Measurements from ENCODE around the gene CENPP.
A peak's percentile ranks its signal among the peaks of the same experiment; 100 is the strongest.

Gene CENPP

DNA sequence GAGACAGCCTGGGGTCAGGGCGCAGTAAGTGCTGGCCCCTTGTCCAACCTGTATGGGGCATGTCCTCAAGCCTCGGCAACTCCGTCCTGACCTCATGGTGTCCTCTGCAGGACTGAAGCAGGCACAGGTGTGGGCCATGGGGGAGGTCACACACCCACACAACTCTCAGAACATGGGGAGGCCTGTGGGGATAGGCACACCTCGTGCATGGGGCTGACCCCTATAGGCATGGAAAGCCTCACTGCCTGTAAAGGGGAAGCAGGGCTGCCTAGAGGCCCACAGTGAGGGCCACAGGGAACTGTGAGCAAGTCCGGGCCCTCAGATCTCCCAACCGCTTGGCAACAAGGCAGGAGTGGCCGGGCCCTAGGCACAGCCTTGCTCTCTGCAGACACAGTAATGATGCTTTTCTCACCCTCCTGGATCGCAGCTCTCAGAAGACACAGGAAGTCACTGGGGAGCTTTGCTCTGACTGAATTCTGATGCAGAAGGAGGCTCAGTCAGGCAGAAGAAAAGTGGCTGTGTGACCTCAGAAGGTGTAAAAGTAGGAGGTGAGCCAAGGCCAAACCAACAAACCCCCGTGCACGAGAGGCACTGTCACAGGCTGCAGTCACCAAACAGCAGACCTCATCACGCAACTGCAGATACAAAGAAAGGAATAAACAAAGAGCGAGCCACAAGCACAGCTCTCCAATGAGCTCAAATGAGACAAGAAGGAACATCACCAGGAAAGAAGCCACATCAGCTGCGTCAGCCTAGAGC is 338.8 kb downstream of the CENPP start:
- DNase-seq, result no peak
- in situ Hi-C loops (cut with MboI; ENCODE audit: low pct_unique_long_range_greater_than_20kb, low sequenced_read_pairs), result no loop called here

DNA sequence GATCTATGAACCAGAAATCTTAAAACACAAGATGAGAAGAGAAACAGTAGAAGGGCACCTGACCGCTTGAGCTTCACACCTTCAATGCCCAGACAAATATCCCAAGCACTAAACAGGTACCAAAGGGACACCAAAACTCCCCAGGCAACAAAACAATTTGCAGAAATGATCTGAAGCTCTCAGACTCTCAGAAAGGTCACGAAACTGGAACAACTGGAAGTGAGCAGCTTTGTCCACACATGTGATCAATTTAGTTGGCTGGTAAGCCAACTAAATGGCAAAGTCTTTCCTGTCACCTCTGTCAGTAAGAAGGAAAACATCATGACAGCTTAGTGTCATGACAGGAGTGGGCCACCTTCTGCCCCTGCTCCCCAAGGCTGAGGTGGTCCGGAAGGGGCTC is 340.1 kb downstream of the CENPP start:
- in situ Hi-C loops (cut with MboI; ENCODE audit: low pct_unique_long_range_greater_than_20kb, low sequenced_read_pairs), result no loop called here
- DNase-seq, result no peak

DNA sequence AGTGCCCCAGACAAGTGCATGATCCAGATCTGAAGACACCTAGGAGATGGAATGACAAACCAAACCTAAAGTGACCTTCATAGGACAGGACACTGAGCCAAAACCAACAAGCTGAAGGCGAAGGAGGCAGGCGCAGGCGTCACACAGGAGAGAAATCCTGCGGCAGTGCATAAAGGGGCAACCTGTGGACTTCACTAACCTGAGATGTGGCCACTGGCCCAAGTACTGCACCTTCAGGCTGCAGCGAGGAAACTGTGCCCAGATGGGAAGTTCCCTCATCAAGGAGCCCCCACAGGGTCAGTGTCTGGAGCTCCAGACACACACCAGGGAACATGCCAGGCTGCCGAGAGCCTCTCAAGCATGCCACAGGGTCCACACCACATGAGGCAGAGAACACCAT is 340.5 kb downstream of the CENPP start:
- no peak for DNase-seq
- in situ Hi-C loops (cut with MboI; ENCODE audit: low pct_unique_long_range_greater_than_20kb, low sequenced_read_pairs), result no loop called here

DNA sequence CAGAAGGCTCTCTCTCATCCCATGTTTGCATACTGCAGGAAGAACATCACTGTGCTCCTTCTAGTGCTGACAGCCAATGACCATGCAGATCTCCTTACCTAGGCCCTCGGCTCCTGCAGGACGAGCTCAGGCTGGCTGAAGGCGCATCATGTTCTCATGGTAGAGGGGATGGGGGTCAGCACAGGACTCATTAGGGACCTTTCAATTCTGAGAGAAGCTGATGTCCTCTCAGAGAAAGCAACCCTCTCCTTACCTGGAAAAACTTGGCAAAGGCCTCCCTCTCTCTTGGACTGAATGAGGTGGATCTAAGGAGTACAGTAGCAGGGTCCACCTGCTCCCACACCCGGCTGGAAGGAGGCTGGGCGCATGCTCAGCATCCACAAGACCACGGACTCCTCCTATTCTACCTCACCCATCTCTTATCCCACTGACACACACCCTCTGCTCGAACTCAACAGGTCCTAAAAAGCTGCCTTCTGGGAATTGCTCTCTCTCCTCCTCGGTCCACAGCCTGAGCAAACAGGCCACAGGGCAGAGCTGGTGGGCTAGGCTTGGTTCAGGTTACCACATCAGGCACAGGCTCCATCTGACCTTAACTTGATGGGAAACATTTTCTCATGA is 341.3 kb downstream of the CENPP start:
- in situ Hi-C loops (cut with MboI; ENCODE audit: low pct_unique_long_range_greater_than_20kb, low sequenced_read_pairs), result no loop called here
- no peak for DNase-seq

DNA sequence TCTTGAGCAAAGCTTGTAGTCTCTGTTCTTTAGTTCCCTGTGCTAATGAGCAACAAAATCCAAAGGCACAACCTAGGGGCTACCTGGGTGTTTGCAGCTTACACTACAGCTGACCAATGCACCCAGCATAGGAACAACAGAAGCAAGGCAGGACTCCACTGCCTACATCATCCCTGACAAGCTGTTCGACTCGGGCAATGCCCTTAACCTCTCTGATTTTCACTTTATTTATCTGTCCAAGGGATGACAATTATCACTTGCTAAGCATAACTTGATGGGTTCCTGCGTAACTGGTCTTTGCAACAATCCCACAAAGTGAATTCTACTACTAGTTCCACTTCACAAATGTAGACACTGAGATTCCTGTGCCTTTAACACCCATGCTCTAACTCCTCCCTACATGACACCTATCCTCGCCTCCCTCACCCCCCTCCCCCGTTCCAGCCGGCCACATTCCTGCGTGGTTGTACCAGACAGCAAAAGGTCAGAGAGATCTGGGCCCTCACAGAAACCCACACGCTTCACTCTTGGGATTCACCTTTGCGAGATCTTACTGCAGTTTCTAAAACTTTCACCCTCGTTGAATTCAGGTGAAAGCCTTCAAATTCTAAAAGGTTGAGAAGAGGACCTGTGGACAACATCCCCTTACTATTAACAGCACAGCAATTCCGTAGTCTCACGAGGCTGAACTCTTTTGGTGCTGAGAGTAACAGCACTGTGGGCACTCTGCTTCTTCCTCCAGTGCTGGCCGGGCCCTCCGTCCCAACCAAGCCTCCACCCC is 343.2 kb downstream of the CENPP start:
- in situ Hi-C loops (cut with MboI; ENCODE audit: low pct_unique_long_range_greater_than_20kb, low sequenced_read_pairs), result no loop called here
- DNase-seq, result peak; percentile 31

DNA sequence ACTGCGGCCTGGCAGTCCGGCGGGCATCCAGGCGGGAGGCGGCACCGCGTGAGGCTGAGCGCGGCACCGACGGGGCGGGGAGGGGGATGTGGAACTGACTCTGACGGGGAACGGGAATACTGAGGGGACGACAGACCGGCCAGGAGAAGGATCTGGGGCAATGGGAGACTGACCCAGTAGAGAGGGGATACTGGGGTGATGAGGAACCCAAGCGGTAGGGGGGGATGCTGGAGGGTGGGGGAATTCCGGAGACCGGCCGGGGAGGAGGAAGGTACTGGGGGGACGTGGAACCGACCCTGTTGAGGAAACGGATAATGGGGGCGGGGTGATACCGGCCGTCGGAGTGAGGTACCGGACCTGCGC is 343.8 kb downstream of the CENPP start:
- no peak for DNase-seq
- in situ Hi-C loops (cut with MboI; ENCODE audit: low pct_unique_long_range_greater_than_20kb, low sequenced_read_pairs), result no loop called here

All from KBM-7 (cell line).